Measurements from ENCODE around the gene PACRG. TPM values are rescaled to one million over a fixed set of nuclear protein-coding genes. Genes with fewer than 3 reads are reported as not detected.

Gene PACRG
- total RNA-seq, 1 experiment from 2014 or later = 0.26 TPM

DNA sequence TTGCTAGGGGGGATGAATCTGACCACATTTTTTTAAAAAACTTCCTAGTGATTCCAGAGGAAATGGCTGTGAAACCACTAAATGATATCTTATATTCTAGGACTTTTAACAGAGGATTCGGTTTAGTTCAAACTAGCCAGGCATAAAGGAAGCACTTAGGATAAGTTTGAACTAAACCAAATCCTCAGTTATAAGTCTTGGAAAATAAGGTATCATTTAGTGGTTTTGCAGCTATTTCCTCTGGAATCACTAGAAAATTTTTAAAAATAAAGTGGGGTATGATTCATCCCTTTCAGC lies 358.8 kb downstream of the PACRG start:
- H4K8ac ChIP-seq (replicated peaks; ENCODE audit: insufficient read length, low read depth, low read length) = no peak overlapping the region
- no peaks in the 10 kb centered on the region for H3K79me1 ChIP-seq (ENCODE audit: insufficient read depth, low read depth, low read length, poor library complexity, severe bottlenecking)
- no peak overlapping the region for H2BK120ac ChIP-seq (ENCODE audit: low read depth, low read length, poor library complexity, severe bottlenecking)
- no peaks in the 10 kb centered on the region for H3K9me3 ChIP-seq (ENCODE audit: control insufficient read depth, low read depth, low read length)
- H2BK5ac ChIP-seq (ENCODE audit: insufficient read length, low read length) = no peak overlapping the region
- no peak overlapping the region; a peak in 1 of 7 replicates for H3K27ac Mint-ChIP-seq
- WGBS (ENCODE audit: extremely low coverage, insufficient read length, low lambda C conversion rate) = no CpG with 5 or more reads among the region's 1 CpG
- peaks cover 12% of the 10 kb centered on the region for H3K27me3 Mint-ChIP-seq (ENCODE audit: low read depth)
- no peak overlapping the region for H2BK12ac ChIP-seq (ENCODE audit: insufficient read length, low read depth, low read length)
- no peaks in the 10 kb centered on the region for H3K79me2 ChIP-seq (ENCODE audit: insufficient read depth, low read length)
- H3K4me3 Mint-ChIP-seq = no peak overlapping the region
- no peak overlapping the region for H4K5ac ChIP-seq (ENCODE audit: insufficient read length, low read depth, low read length)
- H4K91ac ChIP-seq (ENCODE audit: insufficient read length, low read depth, low read length) = no peak overlapping the region
- H3K4me2 ChIP-seq (ENCODE audit: insufficient read depth, insufficient read length, low read length) = no peak overlapping the region
- peaks cover 40 to 47% of the 10 kb centered on the region in 2 experiments for H3K4me1 Mint-ChIP-seq
- H3K27me3 ChIP-seq (ENCODE audit: insufficient read depth, low read length) = no peaks in the 10 kb centered on the region
- no peak overlapping the region for H3K9ac ChIP-seq (ENCODE audit: extremely low read depth, insufficient read length, low read length)
- H3K23ac ChIP-seq (ENCODE audit: insufficient read length, low read depth, low read length) = no peak overlapping the region
- H2AK5ac ChIP-seq (ENCODE audit: insufficient read length, low read length) = no peak overlapping the region
- H3K4me1 ChIP-seq (ENCODE audit: insufficient read depth, low read length) = peaks cover 2% of the 10 kb centered on the region; the same call in 1 of the 2 replicates
- H3K4ac ChIP-seq (ENCODE audit: low read depth, low read length) = no peak overlapping the region
- H3K18ac ChIP-seq (ENCODE audit: insufficient read length, low read depth, low read length) = no peak overlapping the region
- H2AFZ ChIP-seq (ENCODE audit: low read length) = no peak overlapping the region
- no peaks in the 10 kb centered on the region for H4K20me1 ChIP-seq (ENCODE audit: control insufficient read depth, insufficient read depth, insufficient read length)
- H3K14ac ChIP-seq (ENCODE audit: insufficient read depth, low read length) = no peak overlapping the region
- H3K56ac ChIP-seq (ENCODE audit: insufficient read length, low read depth, low read length) = no peak overlapping the region
- no peak for DNase-seq
- TF ChIP-seq, protein P1, sequence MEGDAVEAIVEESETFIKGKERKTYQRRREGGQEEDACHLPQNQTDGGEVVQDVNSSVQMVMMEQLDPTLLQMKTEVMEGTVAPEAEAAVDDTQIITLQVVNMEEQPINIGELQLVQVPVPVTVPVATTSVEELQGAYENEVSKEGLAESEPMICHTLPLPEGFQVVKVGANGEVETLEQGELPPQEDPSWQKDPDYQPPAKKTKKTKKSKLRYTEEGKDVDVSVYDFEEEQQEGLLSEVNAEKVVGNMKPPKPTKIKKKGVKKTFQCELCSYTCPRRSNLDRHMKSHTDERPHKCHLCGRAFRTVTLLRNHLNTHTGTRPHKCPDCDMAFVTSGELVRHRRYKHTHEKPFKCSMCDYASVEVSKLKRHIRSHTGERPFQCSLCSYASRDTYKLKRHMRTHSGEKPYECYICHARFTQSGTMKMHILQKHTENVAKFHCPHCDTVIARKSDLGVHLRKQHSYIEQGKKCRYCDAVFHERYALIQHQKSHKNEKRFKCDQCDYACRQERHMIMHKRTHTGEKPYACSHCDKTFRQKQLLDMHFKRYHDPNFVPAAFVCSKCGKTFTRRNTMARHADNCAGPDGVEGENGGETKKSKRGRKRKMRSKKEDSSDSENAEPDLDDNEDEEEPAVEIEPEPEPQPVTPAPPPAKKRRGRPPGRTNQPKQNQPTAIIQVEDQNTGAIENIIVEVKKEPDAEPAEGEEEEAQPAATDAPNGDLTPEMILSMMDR (conservative IDR thresholded peaks at IDR 0.05) = no peak
- no peak overlapping the region for H2BK20ac ChIP-seq (ENCODE audit: low read depth, low read length, poor library complexity, severe bottlenecking)
- peaks cover 5 to 7% of the 10 kb centered on the region in 2 experiments; a peak in 3 of 5 replicates for H3K9me3 Mint-ChIP-seq
- no peak overlapping the region for H3T11ph ChIP-seq (ENCODE audit: low read length)
- no peak overlapping the region for H2BK15ac ChIP-seq (ENCODE audit: low read depth, low read length)
- H3K36me3 Mint-ChIP-seq (ENCODE audit: insufficient read depth in 1 of 3, low read depth in 3 of 3) = peaks cover 5 to 11% (median 10%) of the 10 kb centered on the region in 3 experiments; a peak in 5 of 7 replicates
- no peaks in the 10 kb centered on the region for H3K23me2 ChIP-seq (ENCODE audit: insufficient read length, low read depth, low read length, poor library complexity, severe bottlenecking)
- H3K27ac ChIP-seq (ENCODE audit: insufficient read length, low read depth, low read length) = no peak overlapping the region
